HG03280 (cell line): Measurements from ENCODE around the gene CDH4.

Experiments used
- ATAC-seq: cut with Tn5 transposase; IDR thresholded peaks from one replicate; pipeline ENCODE4 v1.9.1; 2021; ENCODE audit warnings: mild to moderate bottlenecking, moderate library complexity; ENCODE audit not compliant: unreplicated experiment

Gene CDH4

GRCh38 chr20:61435823-61436220 is 183.8 kb downstream of the CDH4 start:
- no peak for ATAC-seq

GRCh38 chr20:61436283-61436666 is 184.2 kb downstream of the CDH4 start:
- no peak for ATAC-seq

- ATAC-seq: no peak
Observed at GRCh38 chr20:61436667-61437279, 184.7 kb downstream of the CDH4 start.

GRCh38 chr20:61437280-61438206 is 185.5 kb downstream of the CDH4 start:
- no peak for ATAC-seq

GRCh38 chr20:61438285-61438684 is 186.2 kb downstream of the CDH4 start:
- ATAC-seq: no peak

- ATAC-seq: no peak
Observed at GRCh38 chr20:61439251-61439650, 187.2 kb downstream of the CDH4 start.

- no peak for ATAC-seq
Observed at GRCh38 chr20:61440548-61441055, 188.5 kb downstream of the CDH4 start.

- ATAC-seq: no peak
Observed at GRCh38 chr20:61441537-61441936, 189.5 kb downstream of the CDH4 start.

- ATAC-seq: no peak
Observed at GRCh38 chr20:61442075-61442670, 190.1 kb downstream of the CDH4 start.

- no peak for ATAC-seq
Observed at GRCh38 chr20:61442718-61443117, 190.7 kb downstream of the CDH4 start.

- ATAC-seq: no peak
Observed at GRCh38 chr20:61443443-61444126, 191.5 kb downstream of the CDH4 start.

GRCh38 chr20:61444637-61445036 is 192.6 kb downstream of the CDH4 start:
- ATAC-seq: no peak

GRCh38 chr20:61445138-61445537 is 193.1 kb downstream of the CDH4 start:
- ATAC-seq: no peak

- no peak for ATAC-seq
Observed at GRCh38 chr20:61445741-61446140, 193.7 kb downstream of the CDH4 start.

GRCh38 chr20:61447952-61448351 is 195.9 kb downstream of the CDH4 start:
- no peak for ATAC-seq

GRCh38 chr20:61448386-61448785 is 196.3 kb downstream of the CDH4 start:
- no peak for ATAC-seq

GRCh38 chr20:61449057-61449609 is 197.1 kb downstream of the CDH4 start:
- ATAC-seq: no peak

GRCh38 chr20:61449916-61450315 is 197.9 kb downstream of the CDH4 start:
- ATAC-seq: no peak

- ATAC-seq: no peak
Observed at GRCh38 chr20:61450549-61450948, 198.5 kb downstream of the CDH4 start.

GRCh38 chr20:61451009-61451408 is 198.9 kb downstream of the CDH4 start:
- ATAC-seq: no peak

GRCh38 chr20:61451953-61452352 is 199.9 kb downstream of the CDH4 start:
- no peak for ATAC-seq
